Calu3 (cell line): ENCODE data around the gene CSPG4. TPM values are rescaled to one million over a fixed set of nuclear protein-coding genes. Genes with fewer than 3 reads are reported as not detected.
"Not testable (repeated sequence)": the region's sequence is repeated elsewhere in the genome, so short reads cannot be mapped to it uniquely, and the experiment has no call there.

Experiments
- BruUV-seq: library from RNA; stranded (reverse); fragments of 400-500 nt; replicated peaks from 2 replicates; lab custom pipeline; 2021; lab: Mats Ljungman, UMichigan
- CTCF ChIA-PET: fragments of 300-600 bp; sonication (Branson Sonifier 250); formaldehyde crosslinking; loops from one replicate; lab custom pipeline; 2022; ENCODE audit warnings: antibody characterized with exemption; lab: Charles Lee
- DNase-seq: peaks from one replicate; pipeline ENCODE4 v3.0.0; 2022
- H3K27ac Mint-ChIP-seq: one replicate; pipeline ENCODE4 v1.8.0; 2022; ENCODE audit warnings: mixed read lengths; ENCODE audit not compliant: unreplicated experiment
- H3K27me3 Mint-ChIP-seq: one replicate; pipeline ENCODE4 v1.8.0; 2022; ENCODE audit warnings: mixed read lengths; ENCODE audit not compliant: unreplicated experiment
- H3K36me3 Mint-ChIP-seq: one replicate; pipeline ENCODE4 v1.8.0; 2022; ENCODE audit warnings: mild to moderate bottlenecking, moderate library complexity, mixed read lengths; ENCODE audit not compliant: insufficient read depth, unreplicated experiment
- H3K4me1 Mint-ChIP-seq: one replicate; pipeline ENCODE4 v1.8.0; 2022; ENCODE audit warnings: mild to moderate bottlenecking, low read depth, mixed read lengths; ENCODE audit not compliant: unreplicated experiment
- H3K4me3 Mint-ChIP-seq: one replicate; pipeline ENCODE4 v1.8.0; 2022; ENCODE audit warnings: mild to moderate bottlenecking, low read depth, moderate library complexity, mixed read lengths; ENCODE audit not compliant: unreplicated experiment
- H3K9me3 Mint-ChIP-seq: one replicate; pipeline ENCODE4 v1.8.0; 2022; ENCODE audit warnings: low read depth, mixed read lengths; ENCODE audit not compliant: unreplicated experiment
- intact Hi-C: fragments of 100-400 bp; cut with micrococcal nuclease; formaldehyde crosslinking; loops from one replicate; pipeline ENCODE4 v1.10.0; 2022; ENCODE audit not compliant: unreplicated experiment
- total RNA-seq: library from RNA; stranded (reverse); gene quantifications from 2 replicates; pipeline ENCODE4 v1.2.3, GENCODE V29; 2022
- TF ChIP-seq, protein P1 (sequence below): fragments of 200-600 bp; IDR thresholded peaks from one replicate; pipeline ENCODE4 v1.8.0; 2022; ENCODE audit warnings: antibody characterized with exemption; ENCODE audit not compliant: unreplicated experiment

The CSPG4 gene
- total RNA-seq, 1 experiment from 2014 or later: not detected

DNA sequence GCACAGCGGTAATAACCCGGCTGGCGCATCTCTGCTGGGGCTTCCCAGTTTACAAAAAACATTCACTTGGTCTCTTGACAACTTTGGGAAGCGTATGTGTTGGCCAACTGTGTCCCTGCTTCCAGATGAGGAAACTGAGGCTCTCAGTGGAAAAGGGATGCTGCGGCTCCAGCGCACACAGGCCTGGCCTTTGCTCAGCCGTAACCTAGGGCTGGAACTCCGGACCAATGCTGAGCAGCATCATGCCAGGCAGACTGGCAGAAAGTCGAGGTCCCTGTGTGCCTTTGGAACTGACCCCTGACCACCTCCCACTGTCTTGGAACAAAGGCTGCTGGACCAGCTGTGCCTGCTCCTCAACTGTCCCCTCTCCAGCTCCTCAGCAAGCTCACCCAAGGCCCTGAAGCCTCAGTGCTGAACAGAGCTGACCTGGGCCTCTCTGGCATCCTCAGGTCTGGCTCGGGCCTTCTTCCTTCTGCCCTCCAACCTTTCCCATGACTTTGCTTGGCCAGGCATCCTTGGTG is 2.7 kb upstream of the CSPG4 start:
- H3K36me3 Mint-ChIP-seq, DNase-seq, H3K9me3 Mint-ChIP-seq, H3K27ac Mint-ChIP-seq, H3K4me3 Mint-ChIP-seq, intact Hi-C loops, BruUV-seq: not testable (repeated sequence)
- CTCF ChIA-PET: interaction anchor here (0.7 to 0.9 kb wide), 2 partner anchors 13 to 29 kb away, joined by 3 to 6 read pairs; no protein-coding TSS in a partner anchor
- Mint-ChIP-seq H3K4me1 (peaks cover 13% of the 10 kb centered on the region), H3K27me3 (peaks cover 26% of the 10 kb centered on the region)

DNA sequence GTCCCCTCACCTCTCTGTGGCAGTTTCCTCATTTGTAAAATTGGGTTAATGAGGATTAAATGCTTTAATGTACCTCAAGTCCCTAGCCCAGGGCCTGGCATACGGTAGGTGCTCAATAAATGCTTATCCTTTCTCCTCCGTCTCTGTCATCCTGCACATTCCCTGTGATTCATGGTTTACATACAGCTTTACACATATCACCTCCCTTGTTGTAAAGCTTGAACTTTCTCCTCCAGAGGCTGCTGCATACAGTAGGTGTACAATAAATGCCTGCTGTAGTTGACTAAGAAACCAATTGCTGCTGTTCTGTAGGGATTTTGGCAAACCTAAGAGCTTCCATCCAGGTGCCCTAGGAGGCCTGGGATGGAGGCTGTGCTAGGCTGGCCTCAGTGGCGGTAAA is 1.5 kb upstream of the CSPG4 start:
- intact Hi-C loops: no loop called here
- DNase-seq: no peak
- H3K4me3 Mint-ChIP-seq: no peak overlapping the region
- H3K27ac Mint-ChIP-seq: no peak overlapping the region
- TF ChIP-seq, protein P1, sequence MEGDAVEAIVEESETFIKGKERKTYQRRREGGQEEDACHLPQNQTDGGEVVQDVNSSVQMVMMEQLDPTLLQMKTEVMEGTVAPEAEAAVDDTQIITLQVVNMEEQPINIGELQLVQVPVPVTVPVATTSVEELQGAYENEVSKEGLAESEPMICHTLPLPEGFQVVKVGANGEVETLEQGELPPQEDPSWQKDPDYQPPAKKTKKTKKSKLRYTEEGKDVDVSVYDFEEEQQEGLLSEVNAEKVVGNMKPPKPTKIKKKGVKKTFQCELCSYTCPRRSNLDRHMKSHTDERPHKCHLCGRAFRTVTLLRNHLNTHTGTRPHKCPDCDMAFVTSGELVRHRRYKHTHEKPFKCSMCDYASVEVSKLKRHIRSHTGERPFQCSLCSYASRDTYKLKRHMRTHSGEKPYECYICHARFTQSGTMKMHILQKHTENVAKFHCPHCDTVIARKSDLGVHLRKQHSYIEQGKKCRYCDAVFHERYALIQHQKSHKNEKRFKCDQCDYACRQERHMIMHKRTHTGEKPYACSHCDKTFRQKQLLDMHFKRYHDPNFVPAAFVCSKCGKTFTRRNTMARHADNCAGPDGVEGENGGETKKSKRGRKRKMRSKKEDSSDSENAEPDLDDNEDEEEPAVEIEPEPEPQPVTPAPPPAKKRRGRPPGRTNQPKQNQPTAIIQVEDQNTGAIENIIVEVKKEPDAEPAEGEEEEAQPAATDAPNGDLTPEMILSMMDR: no peak
- no TSS peak for BruUV-seq
- CTCF ChIA-PET: interaction anchor here (0.7 to 2.1 kb wide), 3 partner anchors 10 to 28 kb away, joined by 3 to 6 read pairs (median 5); a partner anchor contains a TSS
- no peaks in the 10 kb centered on the region for H3K36me3 Mint-ChIP-seq
- H3K4me1 Mint-ChIP-seq: peaks cover 13% of the 10 kb centered on the region
- H3K9me3 Mint-ChIP-seq: no peaks in the 10 kb centered on the region
- peaks cover 26% of the 10 kb centered on the region for H3K27me3 Mint-ChIP-seq

DNA sequence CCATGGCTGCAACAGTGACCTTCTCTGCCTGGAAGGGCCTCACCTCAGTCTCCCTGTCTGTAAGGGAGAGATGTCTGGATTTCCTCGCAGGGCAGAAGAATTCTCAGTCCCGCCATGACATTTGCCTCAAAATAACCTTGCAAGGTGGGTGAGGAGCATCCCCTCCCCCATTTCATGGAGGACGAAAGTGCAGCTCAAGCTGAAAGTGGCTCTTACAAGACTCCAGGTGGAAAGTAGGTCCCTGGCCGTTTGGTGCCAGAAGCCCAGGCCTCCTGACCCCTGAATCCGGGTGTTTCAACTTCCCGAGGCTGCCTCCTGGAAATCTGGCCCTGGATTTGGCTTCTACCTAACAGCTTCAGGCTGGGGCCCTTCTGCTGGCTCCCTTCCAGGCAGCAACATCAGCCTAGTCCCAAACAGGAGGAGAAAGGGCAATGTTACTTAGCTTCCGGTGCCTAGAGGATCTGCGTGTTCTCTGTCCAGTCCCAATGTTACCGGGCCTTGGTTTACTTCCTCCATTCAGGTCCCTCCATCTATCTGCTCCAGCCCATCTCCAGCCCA is 769 bp upstream of the CSPG4 start:
- intact Hi-C loops: no loop called here
- Mint-ChIP-seq H3K27me3 (peaks cover 26% of the 10 kb centered on the region), H3K4me3 (no peak overlapping the region), H3K36me3 (no peaks in the 10 kb centered on the region), H3K27ac (no peak overlapping the region), H3K4me1 (peaks cover 6% of the 10 kb centered on the region), H3K9me3 (no peaks in the 10 kb centered on the region)
- CTCF ChIA-PET: interaction anchor here (0.6 to 2.1 kb wide), 2 partner anchors 11 to 262 kb away, joined by 4 to 5 read pairs; partner anchors contain the start of gene SIN3A
- no TSS peak for BruUV-seq
- TF ChIP-seq, protein P1: no peak
- DNase-seq: no peak

DNA sequence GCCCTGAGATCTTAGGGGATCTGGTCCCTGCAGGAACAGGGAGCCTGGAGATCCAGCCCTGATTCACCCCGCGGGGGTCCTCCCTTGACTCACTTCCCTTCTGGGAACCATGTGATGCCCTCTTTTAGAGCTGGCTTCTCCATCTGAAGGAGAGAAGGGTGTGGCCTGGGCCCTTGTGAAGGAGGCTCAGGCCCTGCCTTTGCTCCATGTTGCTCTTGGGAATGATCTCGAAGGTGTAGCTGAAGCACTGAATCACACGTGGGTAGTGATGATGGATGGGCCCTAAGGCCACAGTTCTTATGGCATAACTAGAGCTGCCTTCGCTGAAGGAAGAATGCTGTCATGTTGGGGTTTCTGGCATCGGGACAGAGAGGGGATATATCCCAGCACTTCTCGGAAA is 1.2 kb downstream of the CSPG4 start:
- H3K4me1 Mint-ChIP-seq, intact Hi-C loops, BruUV-seq, H3K9me3 Mint-ChIP-seq, H3K36me3 Mint-ChIP-seq, H3K27ac Mint-ChIP-seq, CTCF ChIA-PET, H3K4me3 Mint-ChIP-seq, DNase-seq: not testable (repeated sequence)
- peaks cover 26% of the 10 kb centered on the region for H3K27me3 Mint-ChIP-seq

DNA sequence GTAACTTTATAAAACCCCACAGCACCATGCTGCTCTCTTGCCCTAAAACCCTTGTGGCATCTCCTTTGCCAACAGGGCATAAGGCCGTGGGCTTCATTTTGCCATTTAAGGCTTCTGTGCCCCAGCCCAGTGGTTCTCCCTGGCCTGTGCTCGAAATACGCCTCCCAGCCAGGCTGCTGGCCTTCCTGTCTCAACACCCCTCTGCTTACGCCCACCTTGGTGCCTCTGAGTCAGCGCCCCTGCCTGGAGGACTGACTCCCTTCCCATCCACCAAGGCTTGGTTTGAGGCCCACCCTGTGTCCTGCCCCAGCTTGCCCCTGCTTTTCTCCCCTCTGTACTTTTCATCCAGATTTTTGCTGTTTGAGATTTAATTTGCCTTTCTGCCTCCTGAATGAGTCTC is 1.8 kb downstream of the CSPG4 start:
- H3K9me3 Mint-ChIP-seq, H3K27ac Mint-ChIP-seq, H3K4me1 Mint-ChIP-seq, BruUV-seq, CTCF ChIA-PET, DNase-seq, H3K4me3 Mint-ChIP-seq, H3K36me3 Mint-ChIP-seq, intact Hi-C loops: not testable (repeated sequence)
- peaks cover 26% of the 10 kb centered on the region for H3K27me3 Mint-ChIP-seq

DNA sequence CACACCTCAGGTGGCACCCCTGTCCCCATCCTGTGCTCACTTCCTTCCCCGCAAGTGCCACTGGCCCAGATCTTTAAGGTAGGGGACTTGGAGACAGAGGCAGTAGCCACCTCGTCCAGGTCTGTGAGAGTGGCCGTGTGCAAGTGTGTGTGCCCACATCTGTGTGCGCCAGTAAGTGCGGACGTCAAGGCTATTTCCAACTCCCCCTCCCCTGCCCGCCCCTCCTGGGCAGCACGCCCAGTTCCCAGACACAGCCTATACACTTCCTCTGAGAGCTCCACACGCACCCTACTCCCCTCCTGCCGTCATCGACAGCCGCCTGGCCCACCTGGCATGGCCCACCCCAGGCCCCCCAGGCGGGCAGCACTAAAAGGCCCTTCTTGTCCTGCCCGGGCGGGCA is 3.2 kb downstream of the CSPG4 start:
- H3K36me3 Mint-ChIP-seq, BruUV-seq, H3K27ac Mint-ChIP-seq, DNase-seq, H3K4me3 Mint-ChIP-seq, H3K4me1 Mint-ChIP-seq, H3K9me3 Mint-ChIP-seq, intact Hi-C loops, CTCF ChIA-PET: not testable (repeated sequence)
- H3K27me3 Mint-ChIP-seq: peaks cover 25% of the 10 kb centered on the region
